ENCODE measurements around the gene HOXC6.

The HOXC6 gene

GRCh38 chr12:54002915-54003389, 25.3 kb upstream of the HOXC6 start:
- DNase-seq (ENCODE audit: low read depth), result no peak

- no peak for DNase-seq (ENCODE audit: low read depth)
Observed at GRCh38 chr12:54003625-54004024, 24.6 kb upstream of the HOXC6 start.

GRCh38 chr12:54004063-54004840, 24.0 kb upstream of the HOXC6 start:
- no peak for DNase-seq (ENCODE audit: low read depth)

GRCh38 chr12:54004841-54005530, 23.3 kb upstream of the HOXC6 start:
- DNase-seq (ENCODE audit: low read depth), result no peak

- no peak for DNase-seq (ENCODE audit: low read depth)
Observed at GRCh38 chr12:54005531-54005852, 22.7 kb upstream of the HOXC6 start.

GRCh38 chr12:54005853-54006558, 22.2 kb upstream of the HOXC6 start:
- peak; percentile 59 for DNase-seq (ENCODE audit: low read depth)

- DNase-seq (ENCODE audit: low read depth), result no peak
Observed at GRCh38 chr12:54006559-54007220, 21.6 kb upstream of the HOXC6 start.

GRCh38 chr12:54007538-54008259, 20.5 kb upstream of the HOXC6 start:
- DNase-seq (ENCODE audit: low read depth), result no peak

- DNase-seq (ENCODE audit: low read depth), result no peak
Observed at GRCh38 chr12:54008260-54008552, 20.0 kb upstream of the HOXC6 start.

GRCh38 chr12:54009171-54010052, 18.8 kb upstream of the HOXC6 start:
- DNase-seq (ENCODE audit: low read depth), result no peak

- no peak for DNase-seq (ENCODE audit: low read depth)
Observed at GRCh38 chr12:54010053-54010971, 17.9 kb upstream of the HOXC6 start.

GRCh38 chr12:54010972-54011664, 17.1 kb upstream of the HOXC6 start:
- DNase-seq (ENCODE audit: low read depth), result no peak

- DNase-seq (ENCODE audit: low read depth), result no peak
Observed at GRCh38 chr12:54011665-54012532, 16.3 kb upstream of the HOXC6 start.

GRCh38 chr12:54012631-54013409, 15.4 kb upstream of the HOXC6 start:
- no peak for DNase-seq (ENCODE audit: low read depth)

- no peak for DNase-seq (ENCODE audit: low read depth)
Observed at GRCh38 chr12:54014377-54015017, 13.7 kb upstream of the HOXC6 start.

- no peak for DNase-seq (ENCODE audit: low read depth)
Observed at GRCh38 chr12:54015018-54015931, 13.0 kb upstream of the HOXC6 start.

All from T-helper 22 cell (primary cell).